GM20431 (cell line): ENCODE results near the gene TECR.
"Not testable (repeated sequence)": the region's sequence is repeated elsewhere in the genome, so short reads cannot be mapped to it uniquely, and the experiment has no call there.

Experiments used
- in situ Hi-C: fragments of 300-500 bp; cut with MseI, MboI; formaldehyde crosslinking; loops from one replicate; pipeline ENCODE4 v1.15.0; 2020; ENCODE audit warnings: low sequenced_read_pairs; ENCODE audit not compliant: unreplicated experiment

Gene TECR

GRCh38 chr19:14530506-14530905, 1.1 kb downstream of the TECR start:
- in situ Hi-C loops: no loop called here

GRCh38 chr19:14533450-14533849, 4.1 kb downstream of the TECR start:
- in situ Hi-C loops: no loop called here

- in situ Hi-C loops: no loop called here
Observed at GRCh38 chr19:14536926-14537692, 7.7 kb downstream of the TECR start.

DNA sequence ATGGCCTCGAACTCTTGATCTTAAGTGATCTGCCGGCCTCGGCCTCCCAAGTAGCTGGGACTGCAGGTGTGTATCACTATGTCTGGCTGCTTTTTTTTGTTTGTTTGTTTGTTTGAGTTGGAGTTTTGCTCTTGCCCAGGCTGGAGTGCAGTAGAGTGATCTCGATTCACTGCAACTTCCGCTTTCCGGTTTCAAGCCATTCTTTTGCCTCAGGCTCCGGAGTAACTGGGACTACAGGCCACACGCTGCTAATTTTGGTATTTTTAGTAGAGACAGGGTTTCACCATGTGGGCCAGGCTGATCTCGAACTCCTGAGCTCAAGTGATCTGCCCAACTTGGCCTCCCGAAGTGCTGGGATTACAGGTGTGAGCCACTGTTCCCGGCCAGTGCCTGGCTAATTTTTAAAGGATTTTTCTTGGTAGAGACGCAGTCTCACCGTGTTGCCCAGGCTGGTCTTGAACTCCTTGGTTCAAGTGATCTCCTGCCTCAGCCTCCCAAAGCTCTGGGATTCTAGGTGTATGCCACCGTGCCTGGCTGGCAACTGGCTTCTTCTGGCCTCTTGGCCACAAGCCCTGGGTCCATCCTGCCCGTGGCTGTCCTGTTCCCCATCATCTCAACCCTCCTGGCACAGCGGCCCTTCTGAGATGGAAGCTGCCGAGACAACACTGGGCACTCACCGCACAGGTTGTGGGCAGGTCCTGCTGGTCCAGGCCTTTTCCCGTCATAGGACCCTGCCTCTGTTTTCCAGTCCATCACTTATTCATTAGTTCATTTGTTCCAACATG, 11.5 kb downstream of the TECR start:
- in situ Hi-C loops: no loop called here

GRCh38 chr19:14541979-14542378, 12.6 kb downstream of the TECR start:
- in situ Hi-C loops: not testable (repeated sequence)

GRCh38 chr19:14542711-14543328, 13.4 kb downstream of the TECR start:
- in situ Hi-C loops: no loop called here

DNA sequence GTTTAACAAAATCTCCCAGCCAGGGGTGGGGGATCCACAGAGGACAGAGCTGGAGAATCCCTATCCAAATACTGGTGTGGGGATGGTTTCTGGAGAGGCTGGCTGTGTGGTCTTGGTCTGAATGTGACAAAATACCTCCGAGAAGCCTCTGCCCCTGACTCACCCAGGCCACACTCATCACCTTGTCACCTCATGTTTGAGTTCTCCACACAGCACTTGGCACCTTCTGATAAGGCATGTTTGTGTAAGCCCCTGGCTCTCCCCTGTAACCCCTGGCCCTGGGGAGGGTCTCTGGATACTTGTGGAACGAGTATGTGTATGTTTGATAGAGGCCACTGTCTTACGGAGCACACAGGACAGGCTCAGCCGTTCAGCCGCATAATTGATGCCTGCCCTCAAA, 14.7 kb downstream of the TECR start:
- in situ Hi-C loops: no loop called here

- in situ Hi-C loops: no loop called here
Observed at GRCh38 chr19:14544977-14545715, 15.8 kb downstream of the TECR start.

- in situ Hi-C loops: no loop called here
Observed at GRCh38 chr19:14545716-14546082, 16.3 kb downstream of the TECR start.

GRCh38 chr19:14550201-14550754, 20.9 kb downstream of the TECR start:
- in situ Hi-C loops: loop anchor here (25.0 kb wide), 1 partner anchor 312 kb away; no protein-coding TSS in a partner anchor

GRCh38 chr19:14551134-14552005, 22.0 kb downstream of the TECR start:
- in situ Hi-C loops: loop anchor here (25.0 kb wide), 1 partner anchor 311 kb away; no protein-coding TSS in a partner anchor

GRCh38 chr19:14552006-14552360, 22.6 kb downstream of the TECR start:
- in situ Hi-C loops: loop anchor here (25.0 kb wide), 1 partner anchor 310 kb away; no protein-coding TSS in a partner anchor

- in situ Hi-C loops: loop anchor here (25.0 kb wide), 1 partner anchor 309 kb away; no protein-coding TSS in a partner anchor
Observed at GRCh38 chr19:14553042-14553938, 23.9 kb downstream of the TECR start.

- in situ Hi-C loops: loop anchor here (25.0 kb wide), 1 partner anchor 308 kb away; no protein-coding TSS in a partner anchor
Observed at GRCh38 chr19:14553939-14554243, 24.5 kb downstream of the TECR start.

DNA sequence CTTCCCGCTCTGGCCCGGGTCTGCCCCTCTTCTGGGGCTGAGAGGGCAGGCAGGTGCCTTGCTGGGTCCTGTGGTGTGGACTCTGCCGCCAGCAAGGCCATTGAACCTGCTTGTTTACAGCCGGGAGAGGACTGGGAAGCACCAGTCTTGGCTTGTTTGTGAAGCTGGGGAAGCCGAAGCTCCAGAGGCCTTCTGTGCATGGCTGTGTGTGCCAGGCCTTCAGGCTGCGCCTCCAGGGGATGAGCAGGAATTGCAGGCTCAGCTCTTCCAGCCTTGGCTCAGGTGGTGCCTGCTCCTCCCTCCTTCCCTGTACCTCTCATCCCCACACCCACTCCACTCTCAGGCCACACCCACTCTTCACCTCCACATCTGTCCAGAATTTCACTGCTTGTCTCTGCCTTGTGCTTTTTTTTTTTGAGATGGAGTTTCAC, 25.0 kb downstream of the TECR start:
- in situ Hi-C loops: loop anchor here (25.0 kb wide), 1 partner anchor 308 kb away; no protein-coding TSS in a partner anchor

DNA sequence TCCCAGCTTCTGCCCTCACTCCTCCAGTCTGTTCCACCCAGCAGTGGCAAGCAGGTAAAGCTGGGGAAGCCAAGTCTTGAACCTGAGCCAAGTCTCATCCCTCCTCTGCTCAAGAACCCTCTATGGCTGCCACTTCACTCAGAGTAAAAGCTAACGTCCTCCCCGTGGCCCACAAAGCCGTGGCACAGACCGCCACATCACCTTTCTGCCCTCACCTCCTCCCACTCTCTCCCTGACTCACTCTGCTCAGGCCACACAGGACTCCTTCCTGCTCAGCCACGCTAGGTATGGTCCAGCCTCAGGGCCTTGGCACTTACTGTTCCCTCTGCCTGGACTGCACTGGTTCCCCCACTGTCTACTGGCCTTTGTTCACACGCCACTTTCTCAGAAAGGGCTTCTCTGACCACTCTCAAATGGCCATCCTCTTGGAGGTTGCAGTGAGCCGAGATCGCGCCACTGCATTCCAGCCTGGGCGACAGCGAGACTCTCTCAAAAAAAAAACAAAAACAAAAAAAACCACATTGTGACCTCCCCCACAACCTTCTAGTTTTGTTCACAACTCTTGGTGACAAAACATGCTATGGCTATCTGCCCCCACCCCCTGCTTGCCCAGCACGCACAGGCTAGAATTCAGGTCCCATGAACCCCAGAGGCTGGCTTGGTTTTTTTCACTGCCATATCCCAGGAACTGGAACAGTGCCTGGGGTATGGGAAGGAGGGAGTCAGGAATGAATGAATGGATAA, 26.7 kb downstream of the TECR start:
- in situ Hi-C loops: loop anchor here (25.0 kb wide), 1 partner anchor 306 kb away; no protein-coding TSS in a partner anchor

DNA sequence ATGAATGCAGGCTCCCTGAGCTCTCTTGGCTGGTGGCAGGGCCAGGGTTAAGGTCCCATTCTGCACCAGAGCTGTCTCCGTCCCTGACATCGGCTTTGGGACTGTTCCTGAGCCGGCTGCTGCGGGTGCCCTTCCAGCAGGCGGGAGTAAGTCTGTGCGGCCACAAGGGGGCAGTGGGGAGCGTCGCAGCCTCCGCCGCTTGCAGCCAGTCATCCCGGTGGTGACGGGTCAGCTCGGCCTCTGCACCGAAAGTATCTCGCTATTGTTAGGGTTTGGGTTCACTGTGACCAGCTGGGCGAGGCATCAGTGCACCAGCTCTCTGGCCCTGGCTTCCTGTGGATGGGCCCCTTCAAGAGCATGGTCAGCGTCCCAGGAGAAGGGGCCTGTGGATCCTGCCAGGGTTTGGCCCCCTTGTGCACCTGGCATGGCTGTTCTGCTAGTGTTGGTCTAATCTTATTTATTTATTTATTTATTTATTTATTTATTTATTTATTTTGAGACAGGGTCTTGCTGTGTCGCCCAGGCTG, 27.3 kb downstream of the TECR start:
- in situ Hi-C loops: loop anchor here (25.0 kb wide), 1 partner anchor 306 kb away; no protein-coding TSS in a partner anchor
